IPS-20b (cell line): ENCODE data around the gene B4GAT1.

Experiments
- H3K27ac ChIP-seq: one replicate; pipeline ENCODE4 v1.5.1; 2013; ENCODE audit warnings: low read length
- H3K27me3 ChIP-seq: 2 replicates; pipeline ENCODE4 v1.6.1; 2013; ENCODE audit warnings: mild to moderate bottlenecking, low read length, inconsistent platforms; ENCODE audit not compliant: insufficient read depth
- H3K36me3 ChIP-seq: 2 replicates; pipeline ENCODE4 v1.6.1; 2013; ENCODE audit warnings: low read depth, mild to moderate bottlenecking, inconsistent platforms, low read length, moderate library complexity; ENCODE audit not compliant: insufficient read depth
- H3K4me1 ChIP-seq: 2 replicates; pipeline ENCODE4 v1.6.1; 2013; ENCODE audit warnings: mild to moderate bottlenecking, control low read depth, inconsistent platforms, low read length, moderate library complexity; ENCODE audit not compliant: insufficient read depth
- H3K4me3 ChIP-seq: 2 replicates; pipeline ENCODE4 v1.5.1; 2013; ENCODE audit warnings: mild to moderate bottlenecking, low read length, inconsistent platforms
- H3K9ac ChIP-seq: 2 replicates; pipeline ENCODE4 v1.6.1; 2013; ENCODE audit warnings: low read depth, mild to moderate bottlenecking, inconsistent platforms, low read length, moderate library complexity
- H3K9me3 ChIP-seq: 2 replicates; pipeline ENCODE4 v1.6.1; 2013; ENCODE audit warnings: mild to moderate bottlenecking, low read depth, low read length, inconsistent platforms; ENCODE audit not compliant: insufficient read depth

B4GAT1 gene

GRCh38 chr11:66333220-66333877, 14.1 kb downstream of the B4GAT1 start:
- Histone ChIP-seq H3K4me1 (peaks cover 6% of the 10 kb centered on the region; the same call in 1 of the 2 replicates), H3K9ac (no peak overlapping the region), H3K36me3 (no peaks in the 10 kb centered on the region), H3K4me3 (no peak overlapping the region), H3K27ac (no peak overlapping the region), H3K27me3 (peaks cover 12% of the 10 kb centered on the region), H3K9me3 (no peaks in the 10 kb centered on the region)

GRCh38 chr11:66332371-66333219, 14.8 kb downstream of the B4GAT1 start:
- Histone ChIP-seq H3K9ac (no peak overlapping the region), H3K27me3 (peaks cover 18% of the 10 kb centered on the region), H3K4me1 (peaks cover 6% of the 10 kb centered on the region; the same call in 1 of the 2 replicates), H3K36me3 (no peaks in the 10 kb centered on the region), H3K27ac (no peak overlapping the region), H3K9me3 (no peaks in the 10 kb centered on the region), H3K4me3 (no peak overlapping the region)

- Histone ChIP-seq H3K4me3 (no peak overlapping the region), H3K9me3 (no peaks in the 10 kb centered on the region), H3K36me3 (no peaks in the 10 kb centered on the region), H3K4me1 (peaks cover 6% of the 10 kb centered on the region; the same call in 1 of the 2 replicates), H3K27me3 (peaks cover 23% of the 10 kb centered on the region), H3K9ac (no peak overlapping the region), H3K27ac (no peak overlapping the region)
These were observed 15.7 kb downstream of the B4GAT1 start for GRCh38 chr11:66331542-66332370.

- H3K9me3 ChIP-seq, result no peaks in the 10 kb centered on the region
- peaks cover 21% of the 10 kb centered on the region for H3K27me3 ChIP-seq
- peaks cover 6% of the 10 kb centered on the region; the same call in 1 of the 2 replicates for H3K4me1 ChIP-seq
- H3K36me3 ChIP-seq, result no peaks in the 10 kb centered on the region
- no peak overlapping the region for H3K9ac ChIP-seq
- no peak overlapping the region for H3K27ac ChIP-seq
- H3K4me3 ChIP-seq, result no peak overlapping the region
These were observed 16.5 kb downstream of the B4GAT1 start for GRCh38 chr11:66330931-66331330.

- no peak overlapping the region for H3K27ac ChIP-seq
- no peaks in the 10 kb centered on the region for H3K36me3 ChIP-seq
- H3K4me3 ChIP-seq, result no peak overlapping the region
- no peak overlapping the region for H3K9ac ChIP-seq
- H3K27me3 ChIP-seq, result peaks cover 11% of the 10 kb centered on the region
- H3K4me1 ChIP-seq, result peaks cover 4% of the 10 kb centered on the region; the same call in 1 of the 2 replicates
- H3K9me3 ChIP-seq, result no peaks in the 10 kb centered on the region
These were observed 18.2 kb downstream of the B4GAT1 start for GRCh38 chr11:66329165-66329673.

GRCh38 chr11:66328302-66329144, 18.9 kb downstream of the B4GAT1 start:
- Histone ChIP-seq H3K4me1 (peaks cover 4% of the 10 kb centered on the region; the same call in 1 of the 2 replicates), H3K9ac (peak overlapping the region; percentile 40; the same call in 1 of the 2 replicates), H3K4me3 (peak overlapping the region; percentile 37), H3K36me3 (no peaks in the 10 kb centered on the region), H3K9me3 (no peaks in the 10 kb centered on the region), H3K27ac (no peak overlapping the region), H3K27me3 (peaks cover 11% of the 10 kb centered on the region)

GRCh38 chr11:66328031-66328301, 19.5 kb downstream of the B4GAT1 start:
- H3K27me3 ChIP-seq, result peaks cover 11% of the 10 kb centered on the region
- H3K4me1 ChIP-seq, result peaks cover 4% of the 10 kb centered on the region; the same call in 1 of the 2 replicates
- H3K9me3 ChIP-seq, result no peaks in the 10 kb centered on the region
- H3K27ac ChIP-seq, result no peak overlapping the region
- H3K9ac ChIP-seq, result no peak overlapping the region
- H3K36me3 ChIP-seq, result no peaks in the 10 kb centered on the region
- no peak overlapping the region for H3K4me3 ChIP-seq

- Histone ChIP-seq H3K36me3 (no peaks in the 10 kb centered on the region), H3K27ac (no peak overlapping the region), H3K9ac (no peak overlapping the region), H3K27me3 (peaks cover 11% of the 10 kb centered on the region), H3K4me3 (no peak overlapping the region), H3K9me3 (no peaks in the 10 kb centered on the region), H3K4me1 (peaks cover 4% of the 10 kb centered on the region; the same call in 1 of the 2 replicates)
These were observed 20.0 kb downstream of the B4GAT1 start for GRCh38 chr11:66327171-66328030.

- no peak overlapping the region for H3K27ac ChIP-seq
- H3K36me3 ChIP-seq, result no peaks in the 10 kb centered on the region
- H3K27me3 ChIP-seq, result peaks cover 11% of the 10 kb centered on the region
- no peak overlapping the region for H3K9ac ChIP-seq
- peaks cover 4% of the 10 kb centered on the region; the same call in 1 of the 2 replicates for H3K4me1 ChIP-seq
- no peaks in the 10 kb centered on the region for H3K9me3 ChIP-seq
- H3K4me3 ChIP-seq, result no peak overlapping the region
These were observed 20.9 kb downstream of the B4GAT1 start for GRCh38 chr11:66326261-66327111.
